Omental fat pad (tissue), 4 donors: ENCODE measurements around the gene THEMIS. TPM values are rescaled to one million over a fixed set of nuclear protein-coding genes. Genes with fewer than 3 reads are reported as not detected.

Experiments used
- ATAC-seq: fragments of 150-250 bp; one replicate; pipeline ENCODE4 v1.9.1; 2016; ENCODE audit warnings: mild to moderate bottlenecking, moderate library complexity; ENCODE audit not compliant: low FRiP score
- DNase-seq: peaks from one replicate; pipeline ENCODE4 v3.0.0-alpha.2; 2019; ENCODE audit warnings: low spot score
- CTCF ChIP-seq, 3 donors: fragments of 450-650 bp; IDR thresholded peaks; one replicate each; pipeline ENCODE4 v1.5.1; 2016 to 2017; ENCODE audit warnings: antibody characterized with exemption in 3 of 3, mild to moderate bottlenecking in 3 of 3, moderate library complexity in 2 of 3
- total RNA-seq, 4 donors: library from RNA; depleted of rRNA; stranded (reverse); fragments of >200 nt; gene quantifications; one replicate each; pipeline ENCODE4 v1.1.0, GENCODE V29; 2016

THEMIS gene
- total RNA-seq, 4 donors from 2014 or later = 0.56 to 1.7 (median 1.4) TPM

GRCh38 chr6:127878115-127878514 is 22.7 kb downstream of the THEMIS start:
- ATAC-seq = no peak

GRCh38 chr6:127877231-127877630 is 23.6 kb downstream of the THEMIS start:
- DNase-seq (no peak), ATAC-seq (no peak)
- TF ChIP-seq CTCF (IDR thresholded peaks at IDR 0.05) = no peak

More at GRCh38 chr6:127878115-127878514, 22.7 kb downstream of the THEMIS start:
- no peak for DNase-seq
- TF ChIP-seq CTCF (IDR thresholded peaks at IDR 0.05) = no peak

- ATAC-seq = no peak
- TF ChIP-seq CTCF (IDR thresholded peaks at IDR 0.05) = no peak
- DNase-seq = no peak
These were observed 31.0 kb downstream of the THEMIS start for GRCh38 chr6:127869772-127870404.

- no peak for DNase-seq
- no peak for ATAC-seq
- no peak for TF ChIP-seq CTCF (IDR thresholded peaks at IDR 0.05)
These were observed 31.7 kb downstream of the THEMIS start for GRCh38 chr6:127869183-127869582.

GRCh38 chr6:127868338-127868737 is 32.5 kb downstream of the THEMIS start:
- ATAC-seq (no peak), DNase-seq (no peak)
- no peak for TF ChIP-seq CTCF (IDR thresholded peaks at IDR 0.05)

GRCh38 chr6:127866766-127867165 is 34.1 kb downstream of the THEMIS start:
- ATAC-seq (no peak), DNase-seq (no peak)
- no peak for TF ChIP-seq CTCF (IDR thresholded peaks at IDR 0.05)

GRCh38 chr6:127865108-127865507 is 35.8 kb downstream of the THEMIS start:
- TF ChIP-seq CTCF (IDR thresholded peaks at IDR 0.05) = no peak
- DNase-seq = no peak
- no peak for ATAC-seq
